CD14-positive monocyte (primary cell): ENCODE measurements around the gene CYP46A1. TPM values are rescaled to one million over a fixed set of nuclear protein-coding genes. Genes with fewer than 3 reads are reported as not detected.

ENCODE experiments used
- DNase-seq, 3 donors: peaks; one replicate each; pipeline ENCODE4 v3.0.0-alpha.2; 2011 to 2022
- H2AFZ ChIP-seq: 2 replicates; pipeline ENCODE4 v1.6.0; 2012; ENCODE audit warnings: mild to moderate bottlenecking, low read depth, low read length, inconsistent platforms; ENCODE audit not compliant: insufficient read depth, poor library complexity, severe bottlenecking
- H3K27ac ChIP-seq, 2 donors: 1 replicate in 1 of 2; 2 replicates in 1 of 2; pipeline ENCODE4 v1.5.1; 2012 to 2013; ENCODE audit warnings: low read length in 2 of 2, control low read depth in 1 of 2, inconsistent platforms in 1 of 2, low read depth in 1 of 2, mild to moderate bottlenecking in 1 of 2
- H3K27me3 ChIP-seq, 2 donors: one replicate each; pipeline versions ENCODE4 v1.6.0 to v1.6.1; 2011 to 2013; ENCODE audit warnings: low read length in 2 of 2; ENCODE audit not compliant: control insufficient read depth in 2 of 2, insufficient read depth in 2 of 2
- H3K36me3 ChIP-seq, 2 donors: replicated peaks in 1 of 2; 1 replicate in 1 of 2; 2 replicates in 1 of 2; pipeline versions ENCODE4 v1.5.1 to v1.6.1; 2012 to 2013; ENCODE audit warnings: low read length in 2 of 2, control low read depth in 1 of 2, inconsistent platforms in 1 of 2, mild to moderate bottlenecking in 1 of 2; ENCODE audit not compliant: insufficient read depth in 2 of 2, control insufficient read depth in 1 of 2
- H3K4me1 ChIP-seq, 2 donors: 1 replicate in 1 of 2; 2 replicates in 1 of 2; pipeline versions ENCODE4 v1.5.1 to v1.6.1; 2012 to 2013; ENCODE audit warnings: low read length in 2 of 2, control low read depth in 1 of 2, inconsistent platforms in 1 of 2, mild to moderate bottlenecking in 1 of 2, moderate library complexity in 1 of 2; ENCODE audit not compliant: insufficient read depth in 2 of 2, control insufficient read depth in 1 of 2
- H3K4me2 ChIP-seq: replicated peaks from 2 replicates; pipeline ENCODE3; 2012; ENCODE audit warnings: low read length, moderate library complexity, mild to moderate bottlenecking; ENCODE audit not compliant: poor library complexity, severe bottlenecking; ENCODE audit errors: extremely low read depth
- H3K4me3 ChIP-seq, 3 experiments: fragments of 200-600 bp in 1 of 3; sonication (generic) in 1 of 3; replicated peaks in 1 of 3; 1 replicate in 2 of 3; 2 replicates in 1 of 3; pipeline ENCODE4 v1.5.1; 2011 to 2013; ENCODE audit warnings: low read length in 3 of 3, mild to moderate bottlenecking in 3 of 3, control low read depth in 2 of 3, low read depth in 2 of 3, inconsistent platforms in 1 of 3, moderate library complexity in 1 of 3
- H3K79me2 ChIP-seq: 2 replicates; pipeline ENCODE4 v1.6.0; 2012; ENCODE audit warnings: mild to moderate bottlenecking, control low read depth, inconsistent platforms, low read length, moderate library complexity; ENCODE audit not compliant: insufficient read depth
- H3K9ac ChIP-seq: 2 replicates; pipeline ENCODE4 v1.6.0; 2017; ENCODE audit warnings: low read length, mild to moderate bottlenecking; ENCODE audit not compliant: insufficient read depth, poor library complexity, severe bottlenecking
- H3K9me3 ChIP-seq, 2 donors: replicated peaks in 1 of 2; 1 replicate in 1 of 2; 2 replicates in 1 of 2; pipeline versions ENCODE4 v1.5.1 to v1.6.1; 2012 to 2013; ENCODE audit warnings: low read length in 2 of 2, control low read depth in 1 of 2; ENCODE audit not compliant: control insufficient read depth in 1 of 2, insufficient read depth in 1 of 2
- H4K20me1 ChIP-seq: 2 replicates; pipeline ENCODE4 v1.6.0; 2012; ENCODE audit warnings: mild to moderate bottlenecking, low read length, control low read depth, moderate library complexity; ENCODE audit not compliant: insufficient read depth
- H3K27ac Mint-ChIP-seq, 7 donors: one replicate each; pipeline ENCODE4 v1.8.0; 2020; ENCODE audit warnings: mild to moderate bottlenecking in 7 of 7, mixed read lengths in 7 of 7, moderate library complexity in 6 of 7, inconsistent platforms in 2 of 7
- H3K27me3 Mint-ChIP-seq, 3 donors: one replicate each; pipeline ENCODE4 v1.8.0; 2021 to 2022; ENCODE audit warnings: low read depth in 3 of 3, mild to moderate bottlenecking in 3 of 3, mixed read lengths in 3 of 3, moderate library complexity in 3 of 3, inconsistent platforms in 1 of 3
- H3K36me3 Mint-ChIP-seq, 2 donors: one replicate each; pipeline ENCODE4 v1.8.0; 2020; ENCODE audit warnings: mixed read lengths in 2 of 2, inconsistent platforms in 1 of 2, mild to moderate bottlenecking in 1 of 2
- H3K4me1 Mint-ChIP-seq: one replicate; pipeline ENCODE4 v1.8.0; 2020; ENCODE audit warnings: mild to moderate bottlenecking, mixed read lengths
- H3K4me3 Mint-ChIP-seq, 2 donors: one replicate each; pipeline ENCODE4 v1.8.0; 2020; ENCODE audit warnings: mild to moderate bottlenecking in 2 of 2, mixed read lengths in 2 of 2, moderate library complexity in 1 of 2
- H3K9me3 Mint-ChIP-seq, 7 donors: one replicate each; pipeline ENCODE4 v1.8.0; 2020 to 2022; ENCODE audit warnings: mixed read lengths in 7 of 7, mild to moderate bottlenecking in 6 of 7, moderate library complexity in 6 of 7, inconsistent platforms in 2 of 7
- CTCF ChIP-seq: fragments of 200-600 bp; IDR thresholded peaks from one replicate; pipeline ENCODE4 v1.8.0; 2022; ENCODE audit warnings: antibody characterized with exemption, mild to moderate bottlenecking
- WGBS: methylation state at CpG from one replicate; pipeline ENCODE4 v1.1.5; 2013; ENCODE audit warnings: missing lambda C conversion rate; ENCODE audit not compliant: insufficient coverage; 5-methylcytosine and 5-hydroxymethylcytosine counted together
- intact Hi-C, 2 donors: fragments of 100-400 bp; cut with micrococcal nuclease; formaldehyde crosslinking; loops; one replicate each; pipeline versions ENCODE4 v1.15.0 to v1.15.1; 2023
- polyA plus RNA-seq, 3 donors: library from polyadenylated mRNA; depleted of rRNA in 1 of 3; unstranded in 2 of 3; stranded (reverse) in 1 of 3; fragments of 300-500 nt in 2 of 3; fragments of >200 nt in 1 of 3; fragmentation: Illumina TruSeq in 2 of 3; gene quantifications; 1 replicate in 2 of 3; 2 replicates in 1 of 3; pipeline ENCODE4 v1.2.3, GENCODE V29; 2012 to 2021

The CYP46A1 gene
- polyA plus RNA-seq, 3 donors = not detected

- no peaks in the 10 kb centered on the region for H3K4me1 ChIP-seq
- no peaks in the 10 kb centered on the region for H4K20me1 ChIP-seq
- Mint-ChIP-seq H3K36me3 (no peaks in the 10 kb centered on the region), H3K27me3 (peaks cover 14 to 21% (median 19%) of the 10 kb centered on the region in 3 donors), H3K4me1 (no peaks in the 10 kb centered on the region), H3K4me3 (no peak overlapping the region), H3K9me3 (peaks cover 0 to 2% (median 0%) of the 10 kb centered on the region in 7 donors), H3K27ac (peak overlapping the region in 1 of 7 donors; percentile 38)
- 89% methylated on average over 5 of the region's 5 CpGs for WGBS
- H3K4me2 ChIP-seq = no peak overlapping the region
- no peaks in the 10 kb centered on the region for H3K9me3 ChIP-seq
- no peak for DNase-seq
- no peak overlapping the region for H3K4me3 ChIP-seq
- H3K9ac ChIP-seq = no peak overlapping the region
- no peaks in the 10 kb centered on the region for H3K79me2 ChIP-seq
- H2AFZ ChIP-seq = no peak overlapping the region
- no peak for TF ChIP-seq CTCF
- no peaks in the 10 kb centered on the region for H3K27me3 ChIP-seq
- no peak overlapping the region for H3K27ac ChIP-seq
- intact Hi-C loops = no loop called here
- no peaks in the 10 kb centered on the region for H3K36me3 ChIP-seq
Observed at GRCh38 chr14:99717682-99718013, 33.5 kb downstream of the CYP46A1 start.

GRCh38 chr14:99718031-99718810 lies 34.1 kb downstream of the CYP46A1 start:
- peaks cover 10 to 18% (median 15%) of the 10 kb centered on the region in 3 donors for H3K27me3 Mint-ChIP-seq
- H3K27ac Mint-ChIP-seq = no peak overlapping the region
- no peak overlapping the region for H3K9ac ChIP-seq

More at GRCh38 chr14:99718031-99718810, 34.1 kb downstream of the CYP46A1 start:
- H3K79me2 ChIP-seq = no peaks in the 10 kb centered on the region
- no peak overlapping the region for H3K4me2 ChIP-seq
- no peak for TF ChIP-seq CTCF
- no peaks in the 10 kb centered on the region for H3K9me3 ChIP-seq
- DNase-seq = no peak
- no peaks in the 10 kb centered on the region for H3K4me1 Mint-ChIP-seq
- H3K4me3 ChIP-seq = no peak overlapping the region
- H2AFZ ChIP-seq = no peak overlapping the region
- H3K4me1 ChIP-seq = no peaks in the 10 kb centered on the region
- H3K27ac ChIP-seq = no peak overlapping the region
- WGBS = 89% methylated on average over 10 of the region's 14 CpGs
- H3K27me3 ChIP-seq = no peaks in the 10 kb centered on the region
- H3K4me3 Mint-ChIP-seq = no peak overlapping the region
- H3K36me3 ChIP-seq = no peaks in the 10 kb centered on the region
- intact Hi-C loops = no loop called here
- peaks cover 0 to 2% (median 0%) of the 10 kb centered on the region in 7 donors for H3K9me3 Mint-ChIP-seq
- no peaks in the 10 kb centered on the region for H4K20me1 ChIP-seq
- H3K36me3 Mint-ChIP-seq = no peaks in the 10 kb centered on the region
